GM19467 (cell line): Measurements from ENCODE around the gene MKNK2.
"Not testable (repeated sequence)": the region's sequence is repeated elsewhere in the genome, so short reads cannot be mapped to it uniquely, and the experiment has no call there.

Experiments used
- ATAC-seq: cut with Tn5 transposase; IDR thresholded peaks from one replicate; pipeline ENCODE4 v1.9.1; 2021; ENCODE audit warnings: mild to moderate bottlenecking, moderate library complexity; ENCODE audit not compliant: unreplicated experiment

MKNK2 gene

GRCh38 chr19:2050991-2051772 lies at the start of gene MKNK2:
TSS of gene MKNK2 (minus strand) at chr19:2051244. CDS start at chr19:2050851, 393 bp downstream.
- ATAC-seq, result peak; percentile 46

- ATAC-seq, result no peak
These were observed 49.6 kb upstream of the MKNK2 start for GRCh38 chr19:2100719-2101061.

- ATAC-seq, result no peak
These were observed 49.1 kb upstream of the MKNK2 start for GRCh38 chr19:2099937-2100718.

- ATAC-seq, result no peak
These were observed 48.0 kb upstream of the MKNK2 start for GRCh38 chr19:2099054-2099501.

GRCh38 chr19:2097886-2098327 lies 46.9 kb upstream of the MKNK2 start:
- no peak for ATAC-seq

- peak; percentile 1 for ATAC-seq
These were observed 46.3 kb upstream of the MKNK2 start for GRCh38 chr19:2097203-2097885.

GRCh38 chr19:2096480-2097202 lies 45.6 kb upstream of the MKNK2 start, which contains the start of gene IZUMO4:
TSS of gene IZUMO4 (plus strand) at chr19:2096915. CDS start at chr19:2096946, 31 bp downstream.
- peak; percentile 50 for ATAC-seq

GRCh38 chr19:2096034-2096479 lies 45.0 kb upstream of the MKNK2 start, which contains the start of gene MOB3A:
TSS of gene MOB3A (minus strand) at chr19:2096326. CDS start at chr19:2078560, 17,766 bp downstream.
- ATAC-seq, result peak; percentile 30

- ATAC-seq, result not testable (repeated sequence)
These were observed 41.0 kb upstream of the MKNK2 start for GRCh38 chr19:2091926-2092525.

- ATAC-seq, result no peak
These were observed 38.6 kb upstream of the MKNK2 start for GRCh38 chr19:2089727-2090053.

- ATAC-seq, result no peak
These were observed 38.1 kb upstream of the MKNK2 start for GRCh38 chr19:2089001-2089711.

- ATAC-seq, result no peak
These were observed 36.6 kb upstream of the MKNK2 start for GRCh38 chr19:2087621-2088100.

GRCh38 chr19:2086695-2087620 lies 35.9 kb upstream of the MKNK2 start:
- not testable (repeated sequence) for ATAC-seq

GRCh38 chr19:2084993-2085720 lies 34.1 kb upstream of the MKNK2 start:
- ATAC-seq, result peak; percentile 31

- ATAC-seq, result no peak
These were observed 32.3 kb upstream of the MKNK2 start for GRCh38 chr19:2083174-2083854.

- ATAC-seq, result no peak
These were observed 31.1 kb upstream of the MKNK2 start for GRCh38 chr19:2081873-2082810.
